ENCODE data around the gene TMEM181.
"Not testable (repeated sequence)": the region's sequence is repeated elsewhere in the genome, so short reads cannot be mapped to it uniquely, and the experiment has no call there.

Gene TMEM181

GRCh38 chr6:158624684-158625682, 65.1 kb downstream of the TMEM181 start:
- DNase-seq, result no peak

- no peak for DNase-seq
Observed at GRCh38 chr6:158625881-158626305, 66.0 kb downstream of the TMEM181 start.

GRCh38 chr6:158626360-158627167, 66.7 kb downstream of the TMEM181 start:
- no peak for DNase-seq

GRCh38 chr6:158627168-158627939, 67.5 kb downstream of the TMEM181 start:
- DNase-seq, result no peak

GRCh38 chr6:158627940-158628211, 68.0 kb downstream of the TMEM181 start:
- no peak for DNase-seq

GRCh38 chr6:158628542-158628941, 68.7 kb downstream of the TMEM181 start:
- DNase-seq, result no peak

- DNase-seq, result peak in 1 of 4 experiments; percentile 44
Observed at GRCh38 chr6:158629367-158630221, 69.7 kb downstream of the TMEM181 start.

GRCh38 chr6:158630938-158631616, 71.2 kb downstream of the TMEM181 start:
- no peak for DNase-seq

GRCh38 chr6:158631678-158632537, 72.0 kb downstream of the TMEM181 start:
- no peak for DNase-seq

- DNase-seq, result not testable (repeated sequence)
Observed at GRCh38 chr6:158632538-158633119, 72.7 kb downstream of the TMEM181 start.

GRCh38 chr6:158633127-158633526, 73.2 kb downstream of the TMEM181 start:
- DNase-seq, result no peak

GRCh38 chr6:158634695-158635426, 75.0 kb downstream of the TMEM181 start:
- no peak for DNase-seq

- DNase-seq, result no peak
Observed at GRCh38 chr6:158635427-158636073, 75.7 kb downstream of the TMEM181 start.

- DNase-seq, result no peak
Observed at GRCh38 chr6:158636778-158637177, 76.9 kb downstream of the TMEM181 start.

- DNase-seq, result no peak
Observed at GRCh38 chr6:158638324-158638854, 78.5 kb downstream of the TMEM181 start.

- no peak for DNase-seq
Observed at GRCh38 chr6:158639056-158639455, 79.2 kb downstream of the TMEM181 start.

GRCh38 chr6:158640519-158640918, 80.6 kb downstream of the TMEM181 start:
- DNase-seq, result no peak

- DNase-seq, result no peak
Observed at GRCh38 chr6:158642097-158642601, 82.3 kb downstream of the TMEM181 start.
